Calu3 (cell line): Measurements from ENCODE around the gene MYO1C. TPM values are rescaled to one million over a fixed set of nuclear protein-coding genes. Genes with fewer than 3 reads are reported as not detected.
A peak's percentile ranks its signal among the peaks of the same experiment; 100 is the strongest.

Experiments used
- BruUV-seq: library from RNA; stranded (reverse); fragments of 400-500 nt; replicated peaks from 2 replicates; lab custom pipeline; 2021; lab: Mats Ljungman, UMichigan
- CTCF ChIA-PET: fragments of 300-600 bp; sonication (Branson Sonifier 250); formaldehyde crosslinking; loops from one replicate; lab custom pipeline; 2022; ENCODE audit warnings: antibody characterized with exemption; lab: Charles Lee
- DNase-seq: peaks from one replicate; pipeline ENCODE4 v3.0.0; 2022
- H3K27ac Mint-ChIP-seq: one replicate; pipeline ENCODE4 v1.8.0; 2022; ENCODE audit warnings: mixed read lengths; ENCODE audit not compliant: unreplicated experiment
- H3K27me3 Mint-ChIP-seq: one replicate; pipeline ENCODE4 v1.8.0; 2022; ENCODE audit warnings: mixed read lengths; ENCODE audit not compliant: unreplicated experiment
- H3K36me3 Mint-ChIP-seq: one replicate; pipeline ENCODE4 v1.8.0; 2022; ENCODE audit warnings: mild to moderate bottlenecking, moderate library complexity, mixed read lengths; ENCODE audit not compliant: insufficient read depth, unreplicated experiment
- H3K4me1 Mint-ChIP-seq: one replicate; pipeline ENCODE4 v1.8.0; 2022; ENCODE audit warnings: mild to moderate bottlenecking, low read depth, mixed read lengths; ENCODE audit not compliant: unreplicated experiment
- H3K4me3 Mint-ChIP-seq: one replicate; pipeline ENCODE4 v1.8.0; 2022; ENCODE audit warnings: mild to moderate bottlenecking, low read depth, moderate library complexity, mixed read lengths; ENCODE audit not compliant: unreplicated experiment
- H3K9me3 Mint-ChIP-seq: one replicate; pipeline ENCODE4 v1.8.0; 2022; ENCODE audit warnings: low read depth, mixed read lengths; ENCODE audit not compliant: unreplicated experiment
- intact Hi-C: fragments of 100-400 bp; cut with micrococcal nuclease; formaldehyde crosslinking; loops from one replicate; pipeline ENCODE4 v1.10.0; 2022; ENCODE audit not compliant: unreplicated experiment
- total RNA-seq: library from RNA; stranded (reverse); gene quantifications from 2 replicates; pipeline ENCODE4 v1.2.3, GENCODE V29; 2022
- TF ChIP-seq, protein P1 (sequence below): fragments of 200-600 bp; IDR thresholded peaks from one replicate; pipeline ENCODE4 v1.8.0; 2022; ENCODE audit warnings: antibody characterized with exemption; ENCODE audit not compliant: unreplicated experiment

Gene MYO1C
- total RNA-seq, 1 experiment from 2014 or later = 117 TPM

GRCh38 chr17:1484060-1484535, 8.4 kb downstream of the MYO1C start:
- H3K36me3 Mint-ChIP-seq = peaks cover 71% of the 10 kb centered on the region

GRCh38 chr17:1482680-1483079, 9.8 kb downstream of the MYO1C start:
- Mint-ChIP-seq H3K27ac (no peak overlapping the region), H3K4me3 (no peak overlapping the region), H3K27me3 (no peaks in the 10 kb centered on the region), H3K9me3 (no peaks in the 10 kb centered on the region), H3K4me1 (no peaks in the 10 kb centered on the region), H3K36me3 (peaks cover 71% of the 10 kb centered on the region)
- CTCF ChIA-PET = no interaction called here
- DNase-seq = no peak
- intact Hi-C loops = no loop called here
- BruUV-seq = no TSS peak
- TF ChIP-seq, protein P1, sequence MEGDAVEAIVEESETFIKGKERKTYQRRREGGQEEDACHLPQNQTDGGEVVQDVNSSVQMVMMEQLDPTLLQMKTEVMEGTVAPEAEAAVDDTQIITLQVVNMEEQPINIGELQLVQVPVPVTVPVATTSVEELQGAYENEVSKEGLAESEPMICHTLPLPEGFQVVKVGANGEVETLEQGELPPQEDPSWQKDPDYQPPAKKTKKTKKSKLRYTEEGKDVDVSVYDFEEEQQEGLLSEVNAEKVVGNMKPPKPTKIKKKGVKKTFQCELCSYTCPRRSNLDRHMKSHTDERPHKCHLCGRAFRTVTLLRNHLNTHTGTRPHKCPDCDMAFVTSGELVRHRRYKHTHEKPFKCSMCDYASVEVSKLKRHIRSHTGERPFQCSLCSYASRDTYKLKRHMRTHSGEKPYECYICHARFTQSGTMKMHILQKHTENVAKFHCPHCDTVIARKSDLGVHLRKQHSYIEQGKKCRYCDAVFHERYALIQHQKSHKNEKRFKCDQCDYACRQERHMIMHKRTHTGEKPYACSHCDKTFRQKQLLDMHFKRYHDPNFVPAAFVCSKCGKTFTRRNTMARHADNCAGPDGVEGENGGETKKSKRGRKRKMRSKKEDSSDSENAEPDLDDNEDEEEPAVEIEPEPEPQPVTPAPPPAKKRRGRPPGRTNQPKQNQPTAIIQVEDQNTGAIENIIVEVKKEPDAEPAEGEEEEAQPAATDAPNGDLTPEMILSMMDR = no peak

More at GRCh38 chr17:1484060-1484535, 8.4 kb downstream of the MYO1C start:
- DNase-seq = no peak
- no TSS peak for BruUV-seq
- Mint-ChIP-seq H3K4me3 (peak overlapping the region; percentile 58), H3K27me3 (no peaks in the 10 kb centered on the region), H3K27ac (peak overlapping the region; percentile 81), H3K9me3 (no peaks in the 10 kb centered on the region), H3K4me1 (no peaks in the 10 kb centered on the region)
- TF ChIP-seq, protein P1 = no peak
- CTCF ChIA-PET = interaction anchor here (0.6 kb wide), 1 partner anchor 13 kb away, joined by 3 read pairs; no protein-coding TSS in a partner anchor
- intact Hi-C loops = no loop called here

DNA sequence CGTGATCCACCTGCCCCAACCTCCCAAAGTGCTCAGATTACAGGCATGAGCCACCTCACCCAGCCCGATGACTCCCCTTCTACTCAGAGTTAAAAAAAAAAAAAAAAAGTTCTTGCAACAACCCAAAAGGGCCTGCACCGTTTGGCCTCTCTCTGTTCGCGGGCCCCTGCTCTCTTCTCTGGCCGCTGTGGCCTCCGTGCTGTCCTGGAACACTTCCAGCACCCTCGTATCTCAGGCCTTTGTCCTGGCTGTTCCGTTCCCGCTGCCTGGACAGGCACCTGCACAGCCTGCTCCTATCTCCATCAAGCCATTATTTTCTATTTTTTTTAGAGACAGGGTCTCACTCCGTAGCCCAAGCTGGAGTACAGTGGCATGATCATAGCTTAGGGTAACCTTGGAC, 10.8 kb downstream of the MYO1C start:
- Mint-ChIP-seq H3K4me3 (no peak overlapping the region), H3K4me1 (no peaks in the 10 kb centered on the region), H3K27ac (no peak overlapping the region), H3K36me3 (peaks cover 65% of the 10 kb centered on the region), H3K27me3 (no peaks in the 10 kb centered on the region), H3K9me3 (no peaks in the 10 kb centered on the region)
- intact Hi-C loops = no loop called here
- CTCF ChIA-PET = no interaction called here
- BruUV-seq = no TSS peak
- DNase-seq = no peak
- TF ChIP-seq, protein P1 = no peak

DNA sequence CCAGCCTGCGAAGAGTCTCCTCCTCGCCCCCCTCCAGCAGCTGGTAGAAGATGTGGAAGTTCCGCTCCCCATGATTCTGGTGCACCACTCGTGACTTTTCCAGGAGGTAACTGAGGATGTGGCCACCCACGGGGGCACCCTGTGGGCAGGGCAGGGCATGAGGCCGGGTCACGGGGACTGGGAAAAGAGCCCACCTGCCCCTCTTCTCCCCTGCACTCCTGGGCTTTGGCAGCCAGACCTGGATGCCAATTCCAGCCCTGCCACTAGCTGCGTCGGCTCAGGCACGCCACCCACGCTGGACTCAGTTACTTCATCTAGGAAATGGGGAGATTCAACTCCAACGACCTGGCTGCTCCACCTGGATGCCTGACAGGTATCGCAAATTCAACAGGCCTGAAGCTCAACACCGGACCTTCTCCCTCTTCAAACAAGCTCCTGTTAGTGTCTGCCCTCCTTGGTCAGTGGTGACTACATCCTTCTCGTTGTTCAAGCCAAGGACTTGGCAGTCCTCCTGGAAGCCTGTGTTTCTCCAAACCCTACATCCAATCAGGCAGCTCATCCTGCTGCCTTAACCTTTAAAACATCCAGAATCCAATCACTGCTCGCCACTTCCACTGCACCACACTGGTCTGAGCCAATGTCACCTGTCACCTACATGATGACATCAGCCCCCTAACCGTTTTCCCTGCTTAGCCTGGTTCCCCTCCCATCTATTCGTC, 11.6 kb downstream of the MYO1C start:
- peaks cover 57% of the 10 kb centered on the region for H3K36me3 Mint-ChIP-seq
- H3K4me1 Mint-ChIP-seq = no peaks in the 10 kb centered on the region
- H3K27me3 Mint-ChIP-seq = no peaks in the 10 kb centered on the region
- DNase-seq = no peak
- no peaks in the 10 kb centered on the region for H3K9me3 Mint-ChIP-seq
- CTCF ChIA-PET = no interaction called here
- no TSS peak for BruUV-seq
- no peak overlapping the region for H3K4me3 Mint-ChIP-seq
- TF ChIP-seq, protein P1 = no peak
- intact Hi-C loops = no loop called here
- H3K27ac Mint-ChIP-seq = peak overlapping the region; percentile 42
